Endothelial cell (in vitro differentiated cells): ENCODE measurements around the gene ZMIZ1. TPM values are rescaled to one million over a fixed set of nuclear protein-coding genes. Genes with fewer than 3 reads are reported as not detected.
A peak's percentile ranks its signal among the peaks of the same experiment; 100 is the strongest.

Source experiments
- DNase-seq: peaks from one replicate; pipeline ENCODE4 v3.0.0; 2021; ENCODE audit warnings: low spot score
- H3K27ac Mint-ChIP-seq: one replicate; pipeline ENCODE4 v1.8.0; 2021; ENCODE audit warnings: mixed read lengths, inconsistent platforms; ENCODE audit not compliant: unreplicated experiment
- H3K27me3 Mint-ChIP-seq: one replicate; pipeline ENCODE4 v1.8.0; 2021; ENCODE audit warnings: mild to moderate bottlenecking, moderate library complexity, mixed read lengths, inconsistent platforms; ENCODE audit not compliant: unreplicated experiment
- H3K36me3 Mint-ChIP-seq: one replicate; pipeline ENCODE4 v1.8.0; 2021; ENCODE audit warnings: mild to moderate bottlenecking, low read depth, mixed read lengths, inconsistent platforms; ENCODE audit not compliant: unreplicated experiment
- H3K4me1 Mint-ChIP-seq: one replicate; pipeline ENCODE4 v1.8.0; 2021; ENCODE audit warnings: mild to moderate bottlenecking, mixed read lengths, inconsistent platforms; ENCODE audit not compliant: unreplicated experiment
- H3K4me3 Mint-ChIP-seq: one replicate; pipeline ENCODE4 v1.8.0; 2021; ENCODE audit warnings: mild to moderate bottlenecking, mixed read lengths, inconsistent platforms; ENCODE audit not compliant: unreplicated experiment
- H3K9me3 Mint-ChIP-seq: one replicate; pipeline ENCODE4 v1.8.0; 2021; ENCODE audit warnings: mixed read lengths, inconsistent platforms; ENCODE audit not compliant: unreplicated experiment
- total RNA-seq: library from RNA; stranded (reverse); fragmentation: NEBNext Ultra II Directional; extraction: Animal tissue kit (Norgen Biotek cat#: 25700); gene quantifications from one replicate; pipeline ENCODE4 v1.2.1, GENCODE V29; 2021; ENCODE audit not compliant: unreplicated experiment
- TF ChIP-seq, protein P1 (sequence below): fragments of 200-600 bp; sonication (generic); IDR thresholded peaks from one replicate; pipeline ENCODE4 v1.5.0; 2021; ENCODE audit warnings: antibody characterized with exemption; ENCODE audit not compliant: unreplicated experiment

The ZMIZ1 gene
- total RNA-seq, 1 donor from 2014 or later: 102 TPM

- peaks cover 25% of the 10 kb centered on the region for H3K4me1 Mint-ChIP-seq
- peaks cover under 1% of the 10 kb centered on the region for H3K36me3 Mint-ChIP-seq
- H3K4me3 Mint-ChIP-seq: no peak overlapping the region
- H3K27me3 Mint-ChIP-seq: peaks cover 3% of the 10 kb centered on the region
- TF ChIP-seq, protein P1, sequence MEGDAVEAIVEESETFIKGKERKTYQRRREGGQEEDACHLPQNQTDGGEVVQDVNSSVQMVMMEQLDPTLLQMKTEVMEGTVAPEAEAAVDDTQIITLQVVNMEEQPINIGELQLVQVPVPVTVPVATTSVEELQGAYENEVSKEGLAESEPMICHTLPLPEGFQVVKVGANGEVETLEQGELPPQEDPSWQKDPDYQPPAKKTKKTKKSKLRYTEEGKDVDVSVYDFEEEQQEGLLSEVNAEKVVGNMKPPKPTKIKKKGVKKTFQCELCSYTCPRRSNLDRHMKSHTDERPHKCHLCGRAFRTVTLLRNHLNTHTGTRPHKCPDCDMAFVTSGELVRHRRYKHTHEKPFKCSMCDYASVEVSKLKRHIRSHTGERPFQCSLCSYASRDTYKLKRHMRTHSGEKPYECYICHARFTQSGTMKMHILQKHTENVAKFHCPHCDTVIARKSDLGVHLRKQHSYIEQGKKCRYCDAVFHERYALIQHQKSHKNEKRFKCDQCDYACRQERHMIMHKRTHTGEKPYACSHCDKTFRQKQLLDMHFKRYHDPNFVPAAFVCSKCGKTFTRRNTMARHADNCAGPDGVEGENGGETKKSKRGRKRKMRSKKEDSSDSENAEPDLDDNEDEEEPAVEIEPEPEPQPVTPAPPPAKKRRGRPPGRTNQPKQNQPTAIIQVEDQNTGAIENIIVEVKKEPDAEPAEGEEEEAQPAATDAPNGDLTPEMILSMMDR: no peak
- no peak for DNase-seq
- no peaks in the 10 kb centered on the region for H3K9me3 Mint-ChIP-seq
- no peak overlapping the region for H3K27ac Mint-ChIP-seq
These were observed 85.0 kb downstream of the ZMIZ1 start for GRCh38 chr10:79153745-79154144.

DNA sequence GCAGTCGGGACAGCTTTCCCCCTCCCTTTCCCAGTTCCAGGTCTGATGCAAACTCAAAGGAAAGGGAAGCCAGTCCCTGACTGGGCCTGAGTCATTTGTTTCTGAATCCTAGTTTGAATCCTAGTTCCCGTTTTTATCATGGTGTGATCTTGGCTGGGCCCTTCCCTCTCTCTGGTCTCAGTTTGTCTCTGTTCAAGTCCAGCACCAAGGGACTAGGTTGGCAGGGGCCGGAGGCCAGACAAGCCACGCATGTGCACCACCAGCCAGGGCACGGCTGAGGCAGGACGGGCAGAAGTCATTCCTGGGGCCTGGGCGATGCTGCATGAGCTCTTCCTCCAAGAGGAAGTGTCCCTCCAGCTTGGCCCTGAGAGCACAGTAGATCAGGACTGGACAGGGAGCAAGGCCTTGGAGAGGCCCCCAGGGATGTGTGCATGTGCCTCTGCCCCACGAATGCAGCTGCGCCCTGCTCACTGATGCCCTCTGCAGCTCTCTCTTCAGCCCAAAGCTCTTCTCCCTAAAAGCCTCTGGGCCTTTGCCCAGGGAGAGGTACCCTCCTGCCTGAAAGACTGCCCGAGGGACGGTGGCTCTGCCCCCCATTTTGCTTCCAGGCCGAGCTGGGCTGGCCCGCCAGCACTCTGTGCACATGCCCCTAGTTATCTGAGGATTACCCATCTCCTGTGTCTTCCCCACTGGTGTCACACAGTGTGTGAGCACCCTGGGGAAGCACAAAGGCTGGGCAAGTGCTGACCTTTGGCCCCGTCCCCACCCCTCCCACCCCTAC, 86.7 kb downstream of the ZMIZ1 start:
- peaks cover 7% of the 10 kb centered on the region for H3K27me3 Mint-ChIP-seq
- H3K4me1 Mint-ChIP-seq: peaks cover 25% of the 10 kb centered on the region
- H3K27ac Mint-ChIP-seq: peak overlapping the region; percentile 81
- H3K9me3 Mint-ChIP-seq: no peaks in the 10 kb centered on the region
- H3K36me3 Mint-ChIP-seq: no peaks in the 10 kb centered on the region
- no peak for DNase-seq
- TF ChIP-seq, protein P1: no peak
- H3K4me3 Mint-ChIP-seq: no peak overlapping the region

GRCh38 chr10:79156334-79157274, 87.8 kb downstream of the ZMIZ1 start:
- Mint-ChIP-seq H3K27ac (peak overlapping the region; percentile 87), H3K4me3 (no peak overlapping the region), H3K9me3 (no peaks in the 10 kb centered on the region), H3K4me1 (peaks cover 25% of the 10 kb centered on the region), H3K27me3 (peaks cover 12% of the 10 kb centered on the region), H3K36me3 (peaks cover 6% of the 10 kb centered on the region)
- TF ChIP-seq, protein P1: no peak
- DNase-seq: no peak

- H3K27ac Mint-ChIP-seq: peak overlapping the region; percentile 52
- peaks cover 7% of the 10 kb centered on the region for H3K36me3 Mint-ChIP-seq
- DNase-seq: no peak
- no peaks in the 10 kb centered on the region for H3K9me3 Mint-ChIP-seq
- H3K27me3 Mint-ChIP-seq: peaks cover 13% of the 10 kb centered on the region
- no peak overlapping the region for H3K4me3 Mint-ChIP-seq
- H3K4me1 Mint-ChIP-seq: peaks cover 25% of the 10 kb centered on the region
- TF ChIP-seq, protein P1: no peak
These were observed 89.2 kb downstream of the ZMIZ1 start for GRCh38 chr10:79158004-79158340.
